ENCODE data around the gene NR3C2.

GRCh38 chr4:148341980-148342800 is 100.0 kb downstream of the NR3C2 start:
- TF ChIP-seq CTCF (IDR thresholded peaks at IDR 0.05; ENCODE audit: low read length) (no peak), EZH2 (IDR thresholded peaks at IDR 0.05; ENCODE audit: borderline replicate concordance, low read length) (no peak)

Measured in OCI-LY1 (cell line).